Esophagus (tissue), 2 donors: ENCODE measurements around the gene ZNF699. TPM values are rescaled to one million over a fixed set of nuclear protein-coding genes. Genes with fewer than 3 reads are reported as not detected.
"Not testable (repeated sequence)": the region's sequence is repeated elsewhere in the genome, so short reads cannot be mapped to it uniquely, and the experiment has no call there.

Experiments used
- H3K27ac ChIP-seq, 2 donors: one replicate each; pipeline ENCODE4 v1.5.1; 2013; ENCODE audit warnings: low read depth in 2 of 2, mild to moderate bottlenecking in 2 of 2, inconsistent platforms in 1 of 2, low read length in 1 of 2, moderate library complexity in 1 of 2
- H3K27me3 ChIP-seq, 2 donors: one replicate each; pipeline ENCODE4 v1.6.1; 2013; ENCODE audit warnings: low read length in 2 of 2, control low read depth in 1 of 2, mild to moderate bottlenecking in 1 of 2; ENCODE audit not compliant: insufficient read depth in 2 of 2, control insufficient read depth in 1 of 2
- H3K36me3 ChIP-seq, 2 donors: one replicate each; pipeline ENCODE4 v1.6.1; 2013; ENCODE audit warnings: low read length in 1 of 2; ENCODE audit not compliant: control insufficient read depth in 2 of 2, insufficient read depth in 2 of 2
- H3K4me1 ChIP-seq, 2 donors: one replicate each; pipeline ENCODE4 v1.6.1; 2013; ENCODE audit warnings: low read length in 1 of 2; ENCODE audit not compliant: control insufficient read depth in 2 of 2, insufficient read depth in 2 of 2
- H3K4me3 ChIP-seq, 2 donors: one replicate each; pipeline ENCODE4 v1.5.1; 2013; ENCODE audit warnings: low read length in 2 of 2, mild to moderate bottlenecking in 2 of 2, low read depth in 1 of 2, moderate library complexity in 1 of 2
- H3K9me3 ChIP-seq, 2 donors: one replicate each; pipeline ENCODE4 v1.6.1; 2013; ENCODE audit warnings: mild to moderate bottlenecking in 2 of 2, low read depth in 1 of 2, low read length in 1 of 2, moderate library complexity in 1 of 2; ENCODE audit not compliant: control insufficient read depth in 2 of 2, insufficient read depth in 1 of 2
- WGBS, 2 donors: extraction: QIAGEN DNeasy Blood & Tissue Kit; methylation state at CpG; one replicate each; pipeline ENCODE4 v1.1.7; 2013; 5-methylcytosine and 5-hydroxymethylcytosine counted together
- polyA plus RNA-seq, 2 donors: library from polyadenylated mRNA; stranded (reverse); fragments of 200-250 nt; gene quantifications; one replicate each; pipeline ENCODE4 v1.2.3, GENCODE V29; 2013
- donor health status: healthy with polysubstance abuse.
- donor health status: Bipolar disorder and iron deficiency.

ZNF699 gene
- polyA plus RNA-seq, 2 donors, result 0.57 to 1.1 TPM

DNA sequence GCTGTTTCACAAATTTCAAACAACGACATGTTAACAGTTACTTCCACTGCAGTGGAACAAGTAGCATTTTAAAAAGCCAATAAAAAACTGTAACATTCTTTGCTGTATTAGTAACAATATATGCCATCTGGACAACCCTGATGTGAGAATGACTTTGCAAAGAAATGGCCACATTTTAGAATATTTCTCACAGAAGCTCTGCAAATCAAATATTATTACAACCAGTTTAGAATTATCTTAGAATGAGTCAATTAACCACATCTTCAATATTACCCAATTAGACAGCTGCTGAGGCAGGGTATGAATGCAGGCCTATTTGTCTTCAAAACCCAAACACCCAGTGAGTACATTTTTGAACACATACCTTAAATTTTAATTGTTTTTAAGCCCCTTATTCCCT is 3.2 kb downstream of the ZNF699 start:
- Histone ChIP-seq H3K4me1 (no peaks in the 10 kb centered on the region), H3K36me3 (peaks cover 11% of the 10 kb centered on the region in 2 donors), H3K4me3 (no peak overlapping the region), H3K9me3 (peaks cover 0 to 6% of the 10 kb centered on the region in 2 donors), H3K27me3 (no peaks in the 10 kb centered on the region), H3K27ac (no peak overlapping the region)
- WGBS, 2 donors, result 94 to 100% methylated on average over 1 of the region's 1 CpG

DNA sequence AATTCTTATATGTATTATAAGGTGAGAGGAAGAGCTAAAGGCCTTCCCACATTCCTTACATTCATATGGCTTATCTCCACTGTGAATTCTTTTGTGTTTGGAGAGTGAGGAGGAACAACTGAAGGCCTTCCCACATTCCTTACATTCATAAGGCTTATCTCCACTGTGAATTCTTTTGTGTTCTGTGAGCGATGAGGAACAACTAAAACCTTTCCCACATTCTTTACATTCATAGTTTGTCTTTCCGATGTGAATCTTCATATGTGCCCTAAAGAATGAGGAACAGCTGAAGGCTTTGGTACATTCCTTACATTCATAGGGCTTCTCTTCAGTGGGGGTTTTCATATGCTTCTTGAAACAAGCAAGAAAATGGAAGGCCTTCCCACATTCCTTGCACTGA is 13.3 kb downstream of the ZNF699 start:
- Histone ChIP-seq H3K4me3 (no peak overlapping the region), H3K4me1 (no peaks in the 10 kb centered on the region), H3K27ac (no peak overlapping the region), H3K36me3 (peaks cover 12 to 31% of the 10 kb centered on the region in 2 donors), H3K9me3 (peaks cover 0 to 16% of the 10 kb centered on the region in 2 donors), H3K27me3 (no peaks in the 10 kb centered on the region)
- 93 to 95% methylated on average over 2 of the region's 2 CpGs for WGBS, 2 donors

DNA sequence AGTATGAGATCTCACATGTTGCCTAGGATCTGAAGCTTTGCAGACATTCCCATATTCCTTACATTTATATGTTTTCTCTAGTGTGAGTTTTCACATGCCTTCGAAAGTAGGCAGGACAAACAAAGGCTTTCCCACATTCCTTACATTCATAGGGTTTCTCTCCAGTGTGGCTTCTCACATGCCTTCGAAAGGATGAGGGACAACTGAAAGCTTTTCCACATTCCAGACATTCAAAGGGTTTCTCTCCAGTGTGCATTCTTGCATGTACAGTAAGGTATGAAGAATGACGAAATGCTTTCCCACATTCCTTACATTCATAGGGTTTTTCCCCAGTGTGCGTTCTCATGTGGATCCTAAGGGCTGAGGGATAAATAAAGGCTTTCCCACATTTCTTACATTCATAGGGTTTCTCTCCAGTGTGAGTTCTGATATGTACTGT is 14.2 kb downstream of the ZNF699 start:
- no peak overlapping the region for H3K4me3 ChIP-seq
- H3K9me3 ChIP-seq, result peaks cover 0 to 16% of the 10 kb centered on the region in 2 donors
- no peaks in the 10 kb centered on the region for H3K27me3 ChIP-seq
- 97 to 98% methylated on average over 4 of the region's 4 CpGs for WGBS, 2 donors
- no peaks in the 10 kb centered on the region for H3K4me1 ChIP-seq
- peaks cover 9 to 28% of the 10 kb centered on the region in 2 donors for H3K36me3 ChIP-seq
- H3K27ac ChIP-seq, result no peak overlapping the region

DNA sequence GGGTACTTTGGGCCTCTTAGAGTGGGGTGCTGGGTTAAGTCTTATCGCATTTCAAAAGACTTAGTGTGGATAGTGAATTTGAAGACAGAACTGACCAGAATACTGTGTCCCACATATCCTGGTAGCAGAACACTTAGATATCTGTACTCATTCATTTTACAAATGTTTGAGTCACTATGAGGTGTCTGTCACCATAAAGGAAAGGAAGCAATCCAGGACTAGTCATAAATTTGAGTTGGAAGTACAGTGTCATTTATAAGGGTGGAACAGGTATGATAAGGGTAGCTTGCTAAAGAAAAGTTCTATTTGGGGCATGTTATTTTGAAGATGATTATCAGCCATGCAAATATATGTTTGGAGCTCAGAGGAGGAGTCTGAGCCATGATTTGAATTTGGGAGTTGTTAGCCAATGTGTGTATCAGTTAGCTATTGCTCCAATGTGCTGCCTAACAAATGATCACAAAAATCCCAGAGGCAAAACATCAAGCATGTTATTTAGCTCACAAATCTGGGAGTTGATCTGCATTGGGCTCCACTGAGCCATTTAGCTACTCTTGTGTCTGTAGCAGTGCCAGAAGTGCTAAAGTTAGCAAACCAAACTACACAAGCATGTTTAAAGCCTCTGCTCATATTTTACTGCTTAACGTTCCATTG is 20.3 kb downstream of the ZNF699 start:
- H3K4me3 ChIP-seq, result no peak overlapping the region
- peaks cover 0 to 3% of the 10 kb centered on the region in 2 donors for H3K36me3 ChIP-seq
- no peaks in the 10 kb centered on the region for H3K27me3 ChIP-seq
- H3K9me3 ChIP-seq, result peaks cover 0 to 11% of the 10 kb centered on the region in 2 donors
- 94 to 100% methylated on average over 2 of the region's 2 CpGs for WGBS, 2 donors
- H3K4me1 ChIP-seq, result no peaks in the 10 kb centered on the region
- no peak overlapping the region for H3K27ac ChIP-seq

DNA sequence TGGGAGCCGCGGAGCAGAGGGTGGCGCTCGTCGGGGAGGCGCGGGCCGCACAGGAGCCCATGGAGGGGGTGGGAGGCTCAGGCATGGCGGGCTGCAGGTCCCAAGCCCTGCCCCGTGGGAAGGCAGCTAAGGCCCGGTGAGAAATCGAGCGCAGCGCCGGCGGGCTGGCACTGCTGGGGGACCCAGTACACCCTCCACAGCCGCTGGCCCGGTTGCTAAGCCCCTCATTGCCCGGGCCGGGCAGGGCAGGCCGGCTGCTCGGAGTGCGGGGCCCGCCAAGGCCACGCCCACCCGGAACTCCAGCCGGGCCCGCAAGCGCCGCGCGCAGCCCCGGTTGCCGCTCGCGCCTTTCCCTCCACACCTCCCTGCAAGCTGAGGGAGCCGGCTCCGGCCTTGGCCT is 26.2 kb downstream of the ZNF699 start:
- peaks cover 3 to 15% of the 10 kb centered on the region in 2 donors for H3K9me3 ChIP-seq
- H3K27ac ChIP-seq, H3K27me3 ChIP-seq, H3K4me1 ChIP-seq, H3K4me3 ChIP-seq, H3K36me3 ChIP-seq: not testable (repeated sequence)
- WGBS, 2 donors, result 10 to 27% methylated on average over 29 to 38 of the region's 38 CpGs

DNA sequence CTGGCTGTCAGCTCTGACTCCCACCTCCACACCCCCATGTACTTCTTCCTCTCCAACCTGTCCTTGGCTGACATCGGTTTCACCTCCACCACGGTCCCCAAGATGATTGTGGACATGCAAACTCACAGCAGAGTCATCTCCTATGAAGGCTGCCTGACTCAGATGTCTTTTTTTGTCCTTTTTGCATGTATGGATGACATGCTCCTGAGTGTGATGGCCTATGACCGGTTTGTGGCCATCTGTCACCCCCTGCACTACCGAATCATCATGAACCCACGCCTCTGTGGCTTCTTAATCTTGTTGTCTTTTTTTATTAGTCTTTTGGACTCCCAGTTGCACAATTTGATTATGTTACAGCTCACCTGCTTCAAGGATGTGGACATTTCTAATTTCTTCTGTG is 58.4 kb downstream of the ZNF699 start:
- 76 to 78% methylated on average over 5 of the region's 5 CpGs for WGBS, 2 donors
- no peaks in the 10 kb centered on the region for H3K27me3 ChIP-seq

DNA sequence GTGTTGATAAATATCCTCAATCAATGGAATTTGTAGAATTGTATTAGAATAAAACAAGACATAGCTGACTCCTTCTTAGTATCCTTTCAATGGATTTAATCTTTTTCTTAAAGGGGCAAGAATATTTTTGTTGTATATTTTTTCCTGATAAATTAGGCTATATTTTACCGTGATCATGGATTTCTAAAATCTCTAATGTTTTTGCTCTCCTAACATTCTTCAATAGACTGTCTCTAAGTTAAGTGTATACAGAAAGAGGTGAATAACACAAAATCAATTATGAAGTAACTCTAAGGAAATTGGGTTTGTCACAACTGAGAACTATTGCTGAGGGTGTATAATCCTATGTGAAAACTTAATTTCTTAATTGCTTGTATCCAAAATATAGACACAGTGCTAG is 59.0 kb downstream of the ZNF699 start, which contains the start of gene OR7E24:
TSS of gene OR7E24 (plus strand) at position 301 of the 400 bp plus-strand sequence. CDS start 114 bp downstream, outside the sequence.
- Histone ChIP-seq H3K27me3 (no peaks in the 10 kb centered on the region), H3K4me3 (no peak within 1 kb of the TSS)
- WGBS, 2 donors, result 73 to 82% methylated on average over 1 of the region's 1 CpG

More for the DNA sequence above, 58.4 kb downstream of the ZNF699 start:
- H3K36me3 ChIP-seq, result no peaks in the 10 kb centered on the region
- H3K27ac ChIP-seq, result no peak overlapping the region
- H3K4me1 ChIP-seq, result no peaks in the 10 kb centered on the region
- H3K4me3 ChIP-seq, result no peak overlapping the region
- peaks cover 0 to 4% of the 10 kb centered on the region in 2 donors for H3K9me3 ChIP-seq

More for the DNA sequence above, 59.0 kb downstream of the ZNF699 start, which contains the start of gene OR7E24:
- no peak within 1 kb of the TSS for H3K27ac ChIP-seq
- no peaks in the 10 kb centered on the region for H3K36me3 ChIP-seq
- H3K4me1 ChIP-seq, result no peaks in the 10 kb centered on the region
- H3K9me3 ChIP-seq, result peaks cover 0 to 2% of the 10 kb centered on the region in 2 donors

Other genes starting within 250 kb of the ZNF699 start
- gene OR1M1, start 222.8 kb downstream of the ZNF699 start, polyA plus RNA-seq, result not detected
- not detected for gene OR7G2, start 202.4 kb downstream of the ZNF699 start, polyA plus RNA-seq
- not detected for gene OR7G1, start 194.1 kb downstream of the ZNF699 start, polyA plus RNA-seq
- not detected for gene OR7G3, start 182.9 kb downstream of the ZNF699 start, polyA plus RNA-seq
- gene ZNF317, start 169.4 kb downstream of the ZNF699 start, polyA plus RNA-seq, result 10 to 100 TPM; 11.0 to 21.7 TPM
- gene OR7D2, start 130.9 kb downstream of the ZNF699 start, polyA plus RNA-seq, result under 1 TPM in 1 of 2 donors, not detected in 1; 0.01 TPM
- not detected for gene OR7D4, start 90.2 kb downstream of the ZNF699 start, polyA plus RNA-seq
- not detected for gene OR7E24, start 58.9 kb downstream of the ZNF699 start, polyA plus RNA-seq
- 1 to 10 TPM; 3.7 to 9.9 TPM for gene ZNF559, start 14.3 kb upstream of the ZNF699 start, polyA plus RNA-seq
- under 1 TPM; 0.42 to 0.84 TPM for gene ZNF177, start 53.2 kb upstream of the ZNF699 start, polyA plus RNA-seq
- gene ZNF266, start 125.7 kb upstream of the ZNF699 start, polyA plus RNA-seq, result 10 to 100 TPM; 15.5 to 22.7 TPM
- gene ZNF560, start 188.8 kb upstream of the ZNF699 start, polyA plus RNA-seq, result under 1 TPM in 1 of 2 donors, not detected in 1; 0.05 TPM
- gene ZNF426, start 228.8 kb upstream of the ZNF699 start, polyA plus RNA-seq, result 10 to 100 TPM; 13.2 to 17.5 TPM